Endometrial microvascular endothelial cells (primary cell): ENCODE results near the gene DNAJC16. TPM values are rescaled to one million over a fixed set of nuclear protein-coding genes. Genes with fewer than 3 reads are reported as not detected.
"Not testable (repeated sequence)": the region's sequence is repeated elsewhere in the genome, so short reads cannot be mapped to it uniquely, and the experiment has no call there.

Source experiments
- in situ Hi-C: cut with HindIII; loops from 2 replicates; pipeline ENCODE4 v1.10.0; 2017; ENCODE audit warnings: low sequenced_read_pairs, low pct_unique_long_range_greater_than_20kb; ENCODE audit errors: inconsistent ontology term
- total RNA-seq: library from RNA; depleted of rRNA; stranded (reverse); fragments of >200 nt; gene quantifications from one replicate; pipeline ENCODE4 v1.2.3, GENCODE V29; 2015; ENCODE audit errors: inconsistent ontology term

DNAJC16 gene
- 26.4 TPM for total RNA-seq

GRCh38 chr1:15526490-15527339 is at the start of gene DNAJC16:
TSS of gene DNAJC16 (plus strand) at chr1:15526848. CDS start at chr1:15529106, 2,258 bp downstream.
- in situ Hi-C loops: no loop called here

GRCh38 chr1:15476927-15477326 is 49.7 kb upstream of the DNAJC16 start:
- in situ Hi-C loops: no loop called here

- in situ Hi-C loops: no loop called here
These were observed 48.9 kb upstream of the DNAJC16 start for GRCh38 chr1:15477646-15478212.

- in situ Hi-C loops: no loop called here
These were observed 46.8 kb upstream of the DNAJC16 start for GRCh38 chr1:15479654-15480347.

- in situ Hi-C loops: not testable (repeated sequence)
These were observed 44.2 kb upstream of the DNAJC16 start for GRCh38 chr1:15482455-15482854.

DNA sequence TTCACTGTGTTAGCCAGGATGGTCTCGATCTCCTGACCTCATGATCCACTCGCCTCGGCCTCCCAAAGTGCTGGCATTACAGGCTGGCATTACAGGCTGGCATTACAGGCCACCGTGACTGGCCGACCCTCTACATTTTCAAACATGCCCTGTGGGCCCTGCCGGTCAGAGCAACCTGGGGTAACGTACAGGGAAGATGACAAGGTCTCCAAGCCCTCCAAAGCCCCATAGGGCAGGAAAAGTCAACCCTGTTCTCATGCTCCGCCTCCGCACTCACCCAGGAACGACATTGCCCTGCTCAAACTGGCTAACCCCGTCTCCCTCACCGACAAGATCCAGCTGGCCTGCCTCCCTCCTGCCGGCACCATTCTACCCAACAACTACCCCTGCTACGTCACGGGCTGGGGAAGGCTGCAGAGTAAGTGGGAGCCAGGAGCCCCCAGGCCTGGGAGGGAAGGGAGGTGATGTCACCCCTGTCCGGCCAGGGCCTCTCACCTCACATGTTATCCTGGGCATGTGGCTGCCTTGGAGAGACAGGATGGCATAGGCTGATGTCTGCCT is 43.6 kb upstream of the DNAJC16 start:
- in situ Hi-C loops: not testable (repeated sequence)

DNA sequence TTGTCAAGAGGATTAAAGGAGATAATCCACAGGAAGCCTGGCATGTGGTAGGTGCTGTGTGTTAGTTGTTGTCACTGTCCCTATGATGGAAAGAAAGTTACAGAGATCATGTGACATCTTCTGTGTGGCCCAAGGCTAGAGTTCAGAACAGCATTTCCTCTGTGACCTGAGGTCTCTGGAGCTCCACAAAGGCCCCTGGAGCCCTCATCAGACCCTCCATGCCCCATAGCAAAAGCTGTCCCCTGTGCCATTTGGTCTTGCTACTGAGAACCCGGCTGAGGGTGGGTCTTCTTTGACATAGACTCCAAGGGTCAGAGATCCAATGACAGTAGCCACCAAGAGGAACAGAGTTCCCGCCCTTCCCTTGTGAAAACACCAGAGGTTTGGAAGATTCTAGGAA is 42.7 kb upstream of the DNAJC16 start:
- in situ Hi-C loops: no loop called here

DNA sequence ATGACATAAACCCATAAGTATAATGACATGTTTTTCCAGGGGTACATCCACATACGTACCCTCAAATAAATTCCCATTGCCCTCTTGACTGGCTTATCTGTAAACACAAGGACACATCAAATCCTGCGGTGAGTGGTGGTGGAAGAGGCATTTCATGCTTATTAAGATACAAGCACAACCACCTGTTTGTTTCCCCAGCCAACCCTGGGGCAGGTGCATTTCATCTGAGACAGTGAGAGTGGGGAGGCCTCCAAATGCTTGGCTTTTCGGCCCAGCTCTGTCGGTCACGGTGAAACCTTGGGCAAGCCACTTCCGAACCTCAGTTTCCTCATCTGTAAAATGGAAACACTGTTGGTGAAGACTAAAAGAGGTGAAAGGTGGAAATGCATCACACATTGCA is 42.2 kb upstream of the DNAJC16 start:
- in situ Hi-C loops: not testable (repeated sequence)

DNA sequence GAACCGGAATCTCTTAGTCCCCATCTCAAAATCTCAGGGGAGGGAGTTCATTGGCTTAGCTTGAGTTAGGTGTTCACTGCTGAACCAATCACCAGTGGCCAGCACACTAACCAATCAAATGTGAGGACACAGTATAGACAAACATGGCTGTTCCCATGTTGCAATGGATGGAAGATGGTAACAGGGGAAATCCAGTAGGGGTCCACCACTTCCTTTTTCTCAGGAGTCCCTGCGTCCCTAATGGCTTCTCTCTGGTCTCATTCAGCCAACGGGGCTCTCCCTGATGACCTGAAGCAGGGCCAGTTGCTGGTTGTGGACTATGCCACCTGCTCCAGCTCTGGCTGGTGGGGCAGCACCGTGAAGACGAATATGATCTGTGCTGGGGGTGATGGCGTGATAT is 41.0 kb upstream of the DNAJC16 start:
- in situ Hi-C loops: no loop called here

DNA sequence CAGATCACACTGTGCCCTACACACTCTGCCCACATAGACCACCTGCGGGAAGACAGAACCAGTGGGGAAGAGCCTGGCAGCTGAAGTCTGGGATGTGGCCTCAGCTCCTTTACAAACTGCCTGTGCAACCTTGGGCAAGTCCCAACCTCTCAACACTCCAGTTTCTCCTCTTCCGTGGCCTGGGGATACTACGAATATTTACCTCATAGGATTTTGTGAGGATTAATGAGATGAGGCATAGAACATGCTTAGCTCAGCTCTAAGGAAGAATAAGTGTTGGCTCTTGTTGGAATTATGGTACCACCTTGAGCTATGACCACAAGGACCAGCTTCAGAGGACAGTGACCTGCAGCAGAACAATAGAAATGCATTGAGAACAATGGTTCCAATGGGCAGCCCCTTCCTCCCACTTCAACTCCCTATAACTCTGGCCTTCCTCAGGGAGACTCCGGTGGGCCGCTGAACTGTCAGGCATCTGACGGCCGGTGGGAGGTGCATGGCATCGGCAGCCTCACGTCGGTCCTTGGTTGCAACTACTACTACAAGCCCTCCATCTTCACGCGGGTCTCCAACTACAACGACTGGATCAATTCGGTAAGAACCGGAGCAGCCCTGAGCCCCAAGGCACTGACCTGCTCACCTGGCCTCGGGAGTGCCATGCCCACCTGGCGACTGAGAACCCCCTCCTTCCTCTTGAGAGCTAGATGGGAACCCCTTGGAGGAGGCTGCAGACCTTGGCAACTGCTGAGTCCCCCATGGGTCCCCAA is 39.6 kb upstream of the DNAJC16 start:
- in situ Hi-C loops: not testable (repeated sequence)

DNA sequence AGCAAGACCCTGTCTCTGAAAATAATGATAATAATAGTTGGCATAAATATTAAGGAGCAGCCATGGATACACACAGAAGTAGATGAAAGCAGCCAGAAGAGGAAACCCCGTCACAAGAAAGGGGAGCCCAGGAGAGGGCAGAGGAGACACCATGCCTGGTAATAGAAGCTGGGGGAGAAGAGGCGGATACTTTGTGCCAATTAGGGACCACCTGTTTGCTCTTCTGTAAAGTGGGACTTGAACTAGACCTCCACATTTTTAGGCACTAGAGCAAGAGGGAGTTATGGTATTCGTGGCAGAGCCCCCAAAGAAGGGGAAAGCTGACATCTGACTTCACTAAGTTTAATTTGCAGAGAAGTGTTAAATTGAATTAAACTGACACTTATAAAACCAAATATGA is 38.3 kb upstream of the DNAJC16 start:
- in situ Hi-C loops: no loop called here

GRCh38 chr1:15489052-15489736 is 37.5 kb upstream of the DNAJC16 start:
- in situ Hi-C loops: no loop called here

GRCh38 chr1:15491010-15491409 is 35.6 kb upstream of the DNAJC16 start:
- in situ Hi-C loops: not testable (repeated sequence)

DNA sequence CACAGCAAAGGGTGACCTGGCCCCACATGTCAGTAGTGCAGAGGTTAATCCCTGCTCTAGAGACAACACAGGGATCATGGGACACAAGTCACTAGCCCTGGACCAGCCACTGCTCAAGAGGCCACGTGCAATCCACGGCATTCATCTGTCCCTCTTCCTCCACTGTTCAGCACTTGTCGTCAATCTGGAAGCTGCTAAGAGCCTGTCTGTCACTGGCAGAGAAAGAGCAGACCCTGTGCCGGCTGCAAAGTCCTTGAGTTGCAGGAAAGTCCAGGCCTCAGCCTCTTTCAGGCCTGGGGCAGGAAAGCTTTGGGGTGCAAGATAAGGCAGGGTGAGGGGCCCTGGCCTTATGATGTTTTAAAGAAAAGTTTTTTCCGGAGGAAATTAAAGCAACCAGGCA is 34.1 kb upstream of the DNAJC16 start:
- in situ Hi-C loops: no loop called here

DNA sequence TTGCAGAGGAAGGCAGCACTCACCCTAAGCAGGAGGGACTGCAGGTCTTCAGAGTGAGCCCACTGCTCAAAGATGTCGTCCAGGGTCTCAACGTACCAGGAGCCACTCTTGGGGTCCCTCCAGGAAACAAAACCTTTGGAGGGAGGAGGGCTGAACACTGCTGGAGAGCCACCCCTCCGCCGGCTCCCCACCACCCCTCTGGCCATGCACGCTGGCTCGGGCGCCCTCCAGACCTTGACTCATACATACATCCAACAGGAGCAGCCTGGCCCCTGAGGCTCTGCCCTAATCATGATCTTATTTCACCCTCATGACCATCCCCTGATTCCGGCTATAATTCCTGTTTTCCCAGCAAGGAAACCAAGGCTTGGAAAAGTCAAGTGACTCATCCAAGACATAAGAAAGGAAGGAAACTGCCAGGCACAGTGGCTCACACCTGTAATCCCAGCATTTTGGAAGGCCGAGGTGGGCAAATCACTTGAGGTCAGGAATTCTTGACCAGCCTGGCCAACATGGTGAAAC is 32.7 kb upstream of the DNAJC16 start:
- in situ Hi-C loops: no loop called here

- in situ Hi-C loops: no loop called here
These were observed 26.2 kb upstream of the DNAJC16 start for GRCh38 chr1:15500184-15501178.
